Measurements from ENCODE around the gene TNFAIP2. TPM values are rescaled to one million over a fixed set of nuclear protein-coding genes. Genes with fewer than 3 reads are reported as not detected.
"Not testable (repeated sequence)": the region's sequence is repeated elsewhere in the genome, so short reads cannot be mapped to it uniquely, and the experiment has no call there.

TNFAIP2 gene
- polyA plus RNA-seq, 1 donor, result 39.8 TPM

DNA sequence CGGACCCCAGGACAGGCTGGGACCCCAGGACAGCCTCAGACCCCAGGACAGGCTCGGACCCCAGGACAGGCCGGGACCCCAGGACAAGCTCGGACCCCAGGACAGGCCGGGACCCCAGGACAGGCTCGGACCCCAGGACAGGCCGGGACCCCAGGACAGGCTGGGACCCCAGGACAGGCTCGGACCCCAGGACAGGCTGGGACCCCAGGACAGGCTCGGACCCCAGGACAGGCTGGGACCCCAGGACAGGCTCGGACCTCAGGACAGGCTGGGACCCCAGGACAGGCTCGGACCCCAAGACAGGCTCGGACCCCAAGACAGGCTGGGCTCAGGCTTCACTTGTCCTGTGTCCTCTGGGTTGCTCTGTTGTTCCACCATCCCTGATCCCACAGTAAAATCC is 32.2 kb downstream of the TNFAIP2 start:
- DNase-seq (ENCODE audit: low read depth), result not testable (repeated sequence)

DNA sequence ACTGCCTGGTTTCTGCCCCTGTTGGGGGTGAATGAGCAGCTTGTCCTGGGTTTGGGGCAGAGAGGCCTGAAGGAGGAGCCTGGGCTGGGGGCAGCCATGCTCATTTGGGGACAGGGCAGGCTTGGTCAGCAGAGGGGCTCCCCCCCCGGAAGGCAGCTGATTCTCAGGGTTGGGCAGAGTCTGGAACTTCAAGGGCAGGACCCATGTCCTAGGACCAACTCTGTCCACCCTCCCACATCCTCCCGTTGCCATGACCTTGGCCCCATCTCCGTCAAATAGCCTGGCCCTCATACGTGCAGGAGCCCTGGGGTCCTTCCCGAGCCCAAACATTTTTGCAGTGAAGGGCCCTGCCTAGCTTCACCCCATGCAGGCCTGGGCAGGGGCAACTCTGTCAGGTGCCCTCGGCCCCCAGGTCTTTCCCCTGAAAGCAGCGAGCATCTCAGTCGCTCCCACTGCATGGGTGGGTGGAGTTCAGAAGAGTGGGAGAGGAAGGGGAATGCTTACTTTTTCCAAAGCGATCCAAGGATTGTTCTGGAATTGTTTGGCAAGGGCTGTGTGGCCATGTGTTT is 32.6 kb downstream of the TNFAIP2 start:
- DNase-seq (ENCODE audit: low read depth), result no peak

DNA sequence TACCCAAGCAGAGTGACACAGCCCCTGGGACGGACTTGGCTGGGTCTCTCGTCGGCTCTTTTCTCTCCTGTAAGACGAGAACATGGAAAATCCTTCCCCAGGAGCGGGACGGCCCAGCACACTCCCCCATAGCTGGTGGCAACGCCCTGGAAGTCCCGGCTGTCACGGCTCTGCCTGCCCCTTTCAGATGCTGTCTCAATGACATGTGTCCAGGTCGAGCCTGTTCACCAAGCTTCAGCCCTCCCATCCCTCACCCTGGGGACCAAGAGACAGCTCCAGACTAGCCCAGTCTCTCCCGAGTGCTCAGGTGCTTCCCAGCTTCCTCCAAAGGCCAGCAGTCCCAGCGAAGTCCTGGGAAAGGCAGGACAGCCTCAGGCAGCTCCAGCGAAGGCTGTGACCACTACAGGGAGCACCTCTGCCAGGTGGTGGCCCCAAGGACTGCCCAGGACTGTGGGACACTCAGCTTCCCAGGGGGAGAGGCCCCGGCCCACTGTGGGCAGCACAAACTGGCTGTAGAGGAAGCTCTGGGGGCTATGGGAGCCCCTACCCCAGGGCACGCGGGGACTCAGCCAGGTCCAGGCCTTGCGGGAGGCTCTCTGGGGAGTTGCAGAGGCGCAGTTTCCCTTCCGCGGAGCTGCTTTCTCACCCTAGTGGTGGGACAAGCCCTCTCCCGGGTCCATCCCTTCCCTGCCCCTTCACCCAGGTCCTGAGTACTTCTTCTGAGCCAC is 33.6 kb downstream of the TNFAIP2 start:
- DNase-seq (ENCODE audit: low read depth), result no peak

DNA sequence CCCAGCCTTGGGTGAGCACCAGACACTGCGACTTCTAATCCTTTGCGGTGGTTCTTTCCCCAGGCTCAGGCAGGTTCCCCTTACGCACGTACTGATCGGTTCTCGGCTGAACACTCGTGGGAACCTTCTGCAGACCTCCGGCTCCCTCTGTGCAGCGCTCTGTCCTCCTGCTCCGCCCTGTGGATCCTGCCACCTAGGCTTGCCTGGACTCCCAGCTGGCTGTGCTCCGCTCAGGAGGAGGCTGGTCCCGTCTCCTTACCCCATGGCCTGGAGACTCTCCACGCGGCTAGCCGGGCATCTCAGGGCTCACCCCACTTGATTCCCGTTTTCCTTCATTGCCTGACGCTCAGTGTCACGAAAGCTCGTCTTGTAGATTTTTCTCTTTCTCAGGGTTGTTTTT is 34.7 kb downstream of the TNFAIP2 start:
- no peak for DNase-seq (ENCODE audit: low read depth)

DNA sequence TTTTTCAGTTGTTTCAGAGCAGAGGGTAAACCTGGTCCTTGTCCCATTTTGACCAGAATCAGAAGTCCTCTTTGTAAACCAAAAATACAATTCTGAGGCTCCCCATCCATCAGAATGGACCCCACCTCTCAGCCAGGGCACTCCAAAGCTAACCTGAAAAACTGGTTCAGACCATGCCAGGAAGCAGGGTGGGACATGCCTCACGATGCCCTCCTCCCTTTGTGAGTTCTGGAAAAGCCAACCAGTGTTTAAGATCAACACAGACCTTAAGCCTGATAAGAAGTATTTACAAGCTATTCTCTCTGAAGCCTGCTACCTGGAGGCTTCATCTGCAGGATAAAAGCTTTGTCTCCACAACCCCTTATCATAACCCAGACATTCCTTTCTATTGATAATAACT is 35.4 kb downstream of the TNFAIP2 start:
- no peak for DNase-seq (ENCODE audit: low read depth)

DNA sequence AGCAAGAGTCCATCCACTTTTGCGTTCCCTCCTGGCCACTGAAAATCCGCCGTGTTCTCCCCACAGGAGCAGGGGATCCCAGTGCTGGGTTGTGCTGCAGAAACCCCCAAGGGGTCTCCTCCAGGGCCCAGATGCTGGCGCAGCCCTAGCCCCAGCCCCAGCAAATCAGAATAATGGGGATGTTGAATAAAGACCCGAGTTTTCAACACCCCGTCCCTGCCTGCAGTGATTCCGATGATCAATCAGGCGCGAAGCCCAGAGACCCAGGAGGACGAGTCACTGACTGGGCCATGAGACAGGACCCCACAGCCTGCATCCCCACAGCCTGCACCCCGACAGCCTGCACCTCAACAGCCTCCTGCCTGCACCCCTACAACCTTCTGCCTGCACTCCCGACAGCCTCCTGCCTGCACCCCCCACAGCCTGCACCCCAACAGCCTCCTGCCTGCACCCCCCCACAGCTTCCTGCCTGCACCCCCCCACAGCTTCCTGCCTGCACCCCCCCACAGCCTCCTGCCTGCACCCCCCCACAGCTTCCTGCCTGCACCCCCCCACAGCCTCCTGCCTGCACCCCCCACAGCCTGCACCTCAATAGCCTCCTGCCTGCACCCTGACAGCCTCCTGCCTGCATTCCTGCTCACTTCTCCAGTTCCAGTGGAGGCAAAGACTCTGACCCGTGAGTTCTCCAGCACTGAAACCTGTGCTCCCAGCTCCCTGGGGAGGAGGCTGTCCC is 37.2 kb downstream of the TNFAIP2 start:
- DNase-seq (ENCODE audit: low read depth), result no peak

DNA sequence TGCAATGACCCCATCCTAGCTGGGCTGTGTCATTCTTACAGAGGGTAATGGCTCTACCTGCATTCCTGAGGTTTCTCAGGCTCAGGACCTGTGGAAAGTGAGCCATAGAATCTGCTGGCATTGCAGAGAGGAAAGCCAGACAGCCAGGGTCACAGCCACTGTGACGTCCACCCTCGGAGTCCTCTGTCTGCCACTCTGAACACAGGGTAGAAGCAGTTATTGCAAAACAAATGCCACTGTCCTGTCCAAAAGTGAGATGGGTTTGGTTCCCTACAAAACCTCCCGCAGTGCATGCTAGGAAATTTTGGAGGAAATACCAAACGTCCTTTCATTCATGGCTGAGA is 37.8 kb downstream of the TNFAIP2 start:
- no peak for DNase-seq (ENCODE audit: low read depth)

DNA sequence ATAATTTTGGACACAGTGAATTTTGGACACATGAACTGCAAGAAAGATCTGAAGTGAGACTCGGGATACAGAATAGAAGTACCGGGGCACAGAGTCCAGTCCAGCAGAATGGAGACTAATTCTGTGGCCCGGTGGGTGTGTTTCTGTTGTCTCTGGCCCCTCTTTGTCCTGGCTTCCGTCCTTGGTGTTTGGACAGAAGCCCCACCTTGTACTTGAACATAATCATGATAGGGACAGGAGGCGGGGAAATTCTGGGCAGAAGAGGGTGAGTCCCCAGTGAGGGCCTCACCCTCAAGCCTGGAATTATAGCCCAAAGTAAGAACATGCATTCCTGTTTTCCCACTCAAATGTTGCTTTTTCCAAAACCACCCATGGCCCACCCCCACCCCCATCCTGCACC is 39.9 kb downstream of the TNFAIP2 start:
- no peak for DNase-seq (ENCODE audit: low read depth)

DNA sequence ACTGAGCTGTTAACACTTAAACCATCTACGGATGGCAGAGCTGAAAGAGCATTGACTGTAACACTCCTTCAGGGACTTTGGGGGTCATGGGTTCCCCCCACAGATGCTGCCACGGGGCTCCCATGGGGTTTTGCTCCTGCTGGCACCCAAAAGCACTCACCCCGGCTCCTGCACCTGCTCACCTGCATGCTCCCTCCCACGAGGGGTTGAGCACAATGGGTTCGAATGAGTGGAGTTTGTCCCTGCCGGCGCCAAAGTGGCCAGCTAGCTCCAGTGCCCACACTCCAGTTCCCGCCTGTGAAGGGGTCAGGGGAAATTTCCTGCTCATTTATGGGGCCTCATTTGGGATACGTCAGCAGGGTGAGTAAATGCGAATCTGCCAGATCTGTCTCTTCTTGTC is 40.7 kb downstream of the TNFAIP2 start:
- DNase-seq (ENCODE audit: low read depth), result no peak

DNA sequence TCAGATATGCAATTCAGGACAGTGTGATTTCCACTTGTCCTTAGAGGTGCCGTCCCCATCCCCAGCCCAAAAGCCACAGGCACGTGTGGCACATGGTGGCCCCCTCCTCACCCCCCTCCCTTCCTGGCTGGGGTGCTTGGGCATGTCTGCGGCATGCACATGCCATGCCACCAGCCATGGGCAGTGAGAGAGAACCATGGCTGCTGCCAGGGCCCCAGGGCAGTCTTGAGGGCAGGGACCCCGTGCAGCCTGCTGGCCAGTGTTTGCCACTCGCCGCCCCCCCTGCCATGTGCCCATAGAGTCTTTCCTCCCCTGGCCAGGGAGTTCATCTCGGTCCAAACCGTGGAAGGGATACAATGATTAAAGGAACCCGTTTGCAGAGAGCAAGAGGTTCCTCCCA is 41.5 kb downstream of the TNFAIP2 start:
- DNase-seq (ENCODE audit: low read depth), result no peak

DNA sequence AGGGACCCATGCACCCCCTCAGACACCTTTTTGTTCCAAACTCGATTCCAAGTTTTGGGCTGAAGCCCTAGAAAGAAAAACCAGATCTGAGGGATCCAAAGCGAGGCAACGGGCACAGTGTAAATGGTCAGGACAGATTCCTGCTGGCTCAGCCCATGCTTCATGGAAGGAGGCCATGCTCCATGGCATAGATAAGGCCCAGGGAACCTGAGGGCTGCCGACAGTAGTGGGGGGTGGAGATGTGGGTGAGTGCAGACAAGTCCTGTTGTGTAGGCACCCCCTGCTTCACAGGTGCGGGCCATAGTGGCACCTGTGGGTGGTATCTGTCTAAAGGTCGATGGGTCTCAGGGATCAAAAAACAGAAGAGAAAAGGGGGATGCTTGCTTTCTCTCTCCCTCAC is 42.1 kb downstream of the TNFAIP2 start:
- DNase-seq (ENCODE audit: low read depth), result no peak

DNA sequence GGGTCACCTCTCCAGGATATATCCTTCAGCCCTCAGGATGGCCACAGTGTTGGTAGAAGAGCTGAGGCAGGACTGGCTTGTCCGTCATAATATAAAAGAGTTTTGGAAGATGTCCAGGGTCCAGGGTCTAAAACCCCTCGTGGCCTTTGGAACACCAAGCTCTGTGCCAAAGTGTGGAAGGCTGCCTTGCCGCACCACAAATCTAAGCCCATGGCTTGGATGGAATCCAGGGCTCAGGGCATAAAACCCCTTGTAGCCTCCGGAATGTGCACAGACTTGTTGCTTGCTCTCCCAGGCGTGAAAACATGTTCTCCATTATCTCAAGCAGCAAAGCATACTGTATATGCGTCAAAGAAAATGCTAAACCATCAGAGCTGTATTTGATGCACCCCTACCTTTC is 46.7 kb downstream of the TNFAIP2 start:
- no peak for DNase-seq (ENCODE audit: low read depth)

DNA sequence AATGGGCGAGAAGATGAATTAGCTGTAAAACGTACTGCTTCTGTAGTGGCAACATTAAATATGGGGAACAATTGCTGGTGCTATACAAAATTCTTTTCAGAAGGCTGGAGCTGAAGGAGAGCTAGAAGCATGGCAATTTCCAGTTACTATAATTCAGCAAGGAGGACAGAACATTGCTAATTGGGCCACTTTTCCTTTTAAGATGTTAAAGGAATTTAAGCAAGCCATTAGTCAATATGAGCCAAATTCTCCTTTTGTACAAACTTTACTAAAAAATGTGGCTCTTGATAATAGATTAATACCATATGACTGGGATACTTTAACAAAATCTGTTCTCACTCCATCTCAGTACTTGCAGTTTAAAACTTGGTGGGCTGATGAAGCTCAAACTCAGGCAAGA is 47.9 kb downstream of the TNFAIP2 start:
- not testable (repeated sequence) for DNase-seq (ENCODE audit: low read depth)

DNA sequence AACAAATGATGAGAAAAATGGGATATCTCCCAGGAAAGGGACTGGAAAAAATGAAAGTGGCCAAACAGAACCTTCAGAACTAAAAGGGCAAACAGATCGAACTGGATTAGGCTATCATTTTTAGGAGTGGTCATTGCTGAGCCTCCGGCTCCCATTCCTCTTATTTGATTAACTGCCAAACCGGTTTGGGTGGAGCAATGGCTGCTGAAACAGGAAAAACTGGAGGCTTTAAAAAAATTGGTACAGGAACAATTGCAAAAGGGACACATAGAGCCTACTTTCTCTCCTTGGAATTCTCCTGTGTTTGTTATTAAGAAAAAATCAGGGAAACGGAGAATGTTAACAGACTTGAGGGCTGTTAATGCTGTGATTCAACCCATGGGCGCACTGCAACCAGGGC is 49.7 kb downstream of the TNFAIP2 start:
- no peak for DNase-seq (ENCODE audit: low read depth)

DNA sequence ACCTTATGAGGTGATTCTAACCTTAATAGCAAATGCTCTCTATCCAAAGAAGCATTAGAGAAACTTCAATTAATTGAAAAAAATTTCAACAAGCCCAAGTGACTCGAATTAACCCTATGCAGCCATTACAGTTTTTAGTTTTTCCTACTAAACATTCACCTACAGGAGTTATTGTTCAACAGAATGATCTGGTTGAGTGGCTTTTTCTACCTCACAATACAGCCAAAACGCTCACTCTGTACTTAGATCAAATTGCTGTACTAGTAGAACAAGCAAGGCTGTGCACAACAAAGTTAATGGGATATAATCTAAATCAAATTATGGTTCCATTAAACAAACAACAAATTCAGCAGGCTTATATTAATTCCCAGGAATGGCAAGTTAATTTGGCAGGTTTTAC is 50.6 kb downstream of the TNFAIP2 start:
- not testable (repeated sequence) for DNase-seq (ENCODE audit: low read depth)

DNA sequence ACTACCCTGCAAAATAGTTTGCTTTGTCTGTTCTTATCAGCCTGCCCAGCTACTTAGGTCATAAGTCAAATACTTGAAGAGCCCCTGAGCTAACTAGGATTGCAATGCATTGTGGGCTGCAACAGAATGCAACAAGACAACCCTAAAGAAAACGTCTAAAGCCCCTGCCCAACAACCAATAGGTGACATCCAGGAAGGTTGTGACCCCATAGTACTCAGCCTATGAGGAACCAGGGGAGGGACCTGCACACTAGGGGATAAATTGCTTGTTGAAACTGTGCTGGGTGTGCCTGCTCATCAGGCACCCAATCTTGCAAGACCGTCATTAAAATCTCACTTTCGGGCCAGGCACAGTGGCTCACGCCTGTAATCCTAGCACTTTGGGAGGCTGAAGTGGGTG is 52.9 kb downstream of the TNFAIP2 start:
- not testable (repeated sequence) for DNase-seq (ENCODE audit: low read depth)

DNA sequence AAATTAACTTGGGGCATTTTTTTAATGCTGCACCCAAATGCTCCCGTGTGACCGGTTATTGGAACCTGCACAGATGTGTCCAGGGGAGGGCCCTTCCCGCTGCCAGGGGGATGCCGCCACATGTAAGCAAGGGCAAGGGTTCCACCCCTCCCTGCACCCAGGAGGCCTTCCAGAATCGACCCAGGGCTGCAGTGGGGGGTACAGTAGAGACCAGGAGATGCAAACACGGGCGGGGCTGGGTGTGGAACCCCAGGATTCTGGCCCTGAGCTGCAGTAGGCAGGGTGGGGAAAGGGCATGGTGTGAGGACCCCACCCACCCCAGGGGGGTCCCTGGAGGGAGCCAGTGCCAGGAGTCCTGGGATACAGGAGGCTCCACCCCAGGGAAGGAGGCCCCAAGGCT is 54.1 kb downstream of the TNFAIP2 start:
- no peak for DNase-seq (ENCODE audit: low read depth)

DNA sequence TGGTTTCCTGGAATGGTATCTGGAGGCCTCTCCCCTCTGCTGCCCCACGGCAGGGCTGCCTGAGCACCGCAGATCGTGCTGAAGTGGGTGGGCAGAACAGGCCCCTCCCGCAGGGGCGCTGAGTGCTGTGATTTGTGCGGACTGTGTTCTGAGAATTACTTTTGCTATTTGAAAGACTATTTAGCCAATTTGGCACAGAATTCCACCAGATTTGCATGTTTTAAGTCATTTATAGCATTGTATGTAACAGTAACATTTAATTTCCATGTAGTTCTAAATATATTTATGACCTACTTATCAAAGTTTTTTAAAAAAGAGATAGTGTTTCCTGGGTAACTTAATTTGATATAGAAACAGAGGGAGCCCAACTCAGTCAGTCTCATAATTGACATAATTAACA is 55.3 kb downstream of the TNFAIP2 start:
- DNase-seq (ENCODE audit: low read depth), result no peak

DNA sequence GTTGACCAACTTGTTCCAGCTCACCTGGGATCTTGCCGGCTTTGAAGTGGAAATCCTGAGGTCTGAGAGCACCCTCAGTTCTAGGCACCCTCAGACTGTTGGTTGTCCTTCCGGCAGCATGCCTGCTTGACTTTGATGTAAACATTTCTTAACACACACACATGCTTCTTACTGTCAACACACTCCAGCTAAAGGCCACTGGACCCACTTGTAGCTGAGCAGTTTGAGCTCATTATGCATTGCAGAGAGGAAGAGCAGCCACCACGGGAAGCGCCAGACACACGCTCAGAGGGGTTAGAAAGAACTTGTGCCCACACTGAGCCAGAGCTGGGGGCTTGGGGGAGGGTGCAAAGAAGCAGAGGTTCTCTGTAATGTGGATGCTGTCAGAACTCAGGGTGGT is 55.8 kb downstream of the TNFAIP2 start:
- no peak for DNase-seq (ENCODE audit: low read depth)

DNA sequence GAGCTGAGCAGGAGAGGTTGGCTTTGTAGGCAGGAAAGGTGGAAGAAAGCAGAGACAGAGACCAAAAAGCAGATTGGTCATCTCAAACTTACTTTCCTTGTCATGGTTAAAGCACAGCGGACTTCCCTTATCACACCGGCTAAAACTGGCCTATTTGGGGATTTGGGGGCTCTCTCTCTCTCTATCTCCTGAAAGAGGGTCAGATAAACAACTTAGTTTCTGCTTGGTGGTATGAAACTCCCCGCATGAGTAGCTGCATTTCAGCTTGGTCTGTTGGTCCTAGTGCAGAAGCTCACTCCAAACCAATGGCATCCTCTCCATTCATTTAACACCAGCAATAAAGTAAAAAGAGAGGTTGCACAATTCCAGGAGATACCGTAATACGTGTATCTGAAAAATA is 57.1 kb downstream of the TNFAIP2 start:
- no peak for DNase-seq (ENCODE audit: low read depth)

DNA sequence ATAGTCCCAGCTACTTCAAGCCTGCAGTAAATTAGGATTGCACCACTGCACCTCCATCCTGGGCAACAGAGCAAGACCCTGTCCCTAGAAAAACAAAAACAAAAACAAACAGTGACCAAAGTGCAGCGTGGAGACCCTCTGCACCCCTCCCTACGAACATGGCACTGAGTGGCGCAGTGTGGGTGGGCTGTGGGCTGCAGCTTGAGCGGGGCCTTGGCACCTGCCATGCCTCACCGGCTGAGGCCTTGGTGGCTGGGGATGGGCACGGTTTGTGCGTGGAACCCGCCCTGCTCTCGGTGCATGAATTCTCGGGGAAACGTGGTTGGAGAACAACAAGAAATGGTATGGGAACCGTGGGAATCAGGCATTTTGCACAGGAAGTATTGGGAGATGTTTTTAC is 60.8 kb downstream of the TNFAIP2 start:
- no peak for DNase-seq (ENCODE audit: low read depth)

DNA sequence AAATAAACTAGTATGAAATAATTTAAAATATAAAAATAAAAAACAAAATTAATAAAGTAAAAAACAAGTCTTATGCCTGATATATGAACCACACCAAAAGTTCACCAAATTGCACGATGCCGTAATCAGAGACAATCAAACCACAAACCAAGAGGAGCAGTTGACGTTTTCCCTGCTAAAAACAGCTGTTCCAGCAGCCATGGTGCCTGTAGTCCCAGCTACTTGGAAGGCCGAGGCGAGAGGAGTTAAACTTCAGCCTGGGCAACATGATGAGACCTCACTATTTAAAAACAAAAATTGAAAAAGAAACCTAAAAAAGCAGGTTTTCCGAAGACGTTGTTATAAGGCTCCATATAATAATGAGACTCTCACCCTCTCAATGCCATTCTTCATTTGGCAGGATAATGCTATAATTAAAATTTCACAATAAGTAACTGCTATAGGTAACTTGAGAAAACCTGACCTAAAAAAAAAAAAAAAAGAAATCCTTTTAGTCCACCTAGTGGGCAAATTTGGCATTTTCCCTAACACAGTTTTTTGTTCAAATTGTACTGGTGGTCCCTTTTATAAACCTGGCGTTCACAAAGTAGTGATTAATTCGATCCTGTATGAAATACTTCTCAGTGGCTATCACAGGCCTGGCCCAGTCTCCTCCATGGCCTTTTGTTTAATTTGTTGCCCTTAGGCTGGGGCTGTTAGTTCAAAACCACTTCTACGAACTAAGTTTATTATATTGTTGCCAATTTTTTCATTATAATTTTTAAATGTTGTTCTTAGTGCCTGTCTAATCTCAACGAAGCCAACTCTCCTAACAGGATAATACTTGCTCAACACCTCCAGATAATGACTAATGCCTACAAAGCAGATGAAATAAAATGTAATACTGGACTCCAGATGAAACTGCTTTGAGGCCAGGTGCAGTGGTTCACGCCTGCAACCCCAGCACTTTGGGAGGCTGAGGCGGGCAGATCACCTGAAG is 62.1 kb downstream of the TNFAIP2 start:
- no peak for DNase-seq (ENCODE audit: low read depth)

Measured in forelimb muscle (tissue), 1 donor.